Loucy (cell line): Measurements from ENCODE around the gene DOC2A.
"Not testable (repeated sequence)": the region's sequence is repeated elsewhere in the genome, so short reads cannot be mapped to it uniquely, and the experiment has no call there.

Source experiments
- H2AFZ ChIP-seq: fragments of 200-600 bp; sonication (generic); 2 replicates; pipeline ENCODE4 v1.6.0; 2016; ENCODE audit warnings: antibody characterized with exemption, mild to moderate bottlenecking, low read length, moderate library complexity
- H3F3A ChIP-seq: fragments of 200-600 bp; 2 replicates; pipeline ENCODE4 v1.6.0; 2016; ENCODE audit warnings: antibody characterized with exemption, low read depth, mild to moderate bottlenecking
- H3K27me3 ChIP-seq: fragments of 200-600 bp; sonication (generic); 2 replicates; pipeline ENCODE4 v1.6.1; 2014; ENCODE audit warnings: low read length, mild to moderate bottlenecking; ENCODE audit not compliant: insufficient read depth, poor library complexity, severe bottlenecking
- H3K36me3 ChIP-seq: fragments of 200-600 bp; sonication (generic); 2 replicates; pipeline ENCODE4 v1.6.1; 2016; ENCODE audit warnings: low read length; ENCODE audit not compliant: insufficient read depth
- H3K4me1 ChIP-seq: fragments of 200-600 bp; sonication (generic); 2 replicates; pipeline ENCODE4 v1.5.1; 2014; ENCODE audit warnings: low read length, mild to moderate bottlenecking; ENCODE audit not compliant: insufficient read depth, poor library complexity, severe bottlenecking
- H3K4me2 ChIP-seq: fragments of 200-600 bp; sonication (generic); 2 replicates; pipeline ENCODE4 v1.6.0; 2014; ENCODE audit warnings: antibody characterized with exemption, low read length, low read depth, mild to moderate bottlenecking; ENCODE audit not compliant: poor library complexity, severe bottlenecking
- H3K4me3 ChIP-seq: fragments of 200-600 bp; sonication (generic); 2 replicates; pipeline ENCODE4 v1.5.1; 2014; ENCODE audit warnings: low read length, mild to moderate bottlenecking, mixed read lengths; ENCODE audit not compliant: poor library complexity, severe bottlenecking
- H3K79me2 ChIP-seq: fragments of 200-600 bp; sonication (generic); 2 replicates; pipeline ENCODE4 v1.6.1; 2014; ENCODE audit warnings: low read length; ENCODE audit not compliant: insufficient read depth
- H3K9ac ChIP-seq: fragments of 200-600 bp; sonication (generic); 2 replicates; pipeline ENCODE4 v1.6.0; 2014; ENCODE audit warnings: mild to moderate bottlenecking, low read depth, low read length, moderate library complexity; ENCODE audit not compliant: poor library complexity, severe bottlenecking
- H3K9me2 ChIP-seq: fragments of 200-600 bp; sonication (generic); replicated peaks from 2 replicates; pipeline ENCODE4 v1.6.1; 2016; ENCODE audit warnings: low read depth, low read length, mixed read lengths
- H3K9me3 ChIP-seq: fragments of 200-600 bp; sonication (generic); 2 replicates; pipeline ENCODE4 v1.6.1; 2014; ENCODE audit warnings: mild to moderate bottlenecking, antibody characterized with exemption, low read length, low read depth; ENCODE audit not compliant: insufficient read depth
- H4K20me1 ChIP-seq: fragments of 200-600 bp; sonication (generic); 2 replicates; pipeline ENCODE4 v1.6.0; 2014; ENCODE audit warnings: antibody characterized with exemption, low read length, mild to moderate bottlenecking; ENCODE audit not compliant: insufficient read depth, poor library complexity, severe bottlenecking
- EZH2phosphoT487 ChIP-seq: fragments of 200-600 bp; IDR thresholded peaks from 2 replicates; pipeline ENCODE4 v1.6.1; 2018; ENCODE audit warnings: antibody characterized with exemption, mild to moderate bottlenecking, moderate library complexity, borderline replicate concordance
- TF ChIP-seq, protein P1 (sequence below): fragments of 200-600 bp; sonication (generic); conservative IDR thresholded peaks from 2 replicates; pipeline ENCODE4 v1.5.1; 2014; ENCODE audit warnings: mild to moderate bottlenecking, antibody characterized with exemption, low read length

Gene DOC2A

DNA sequence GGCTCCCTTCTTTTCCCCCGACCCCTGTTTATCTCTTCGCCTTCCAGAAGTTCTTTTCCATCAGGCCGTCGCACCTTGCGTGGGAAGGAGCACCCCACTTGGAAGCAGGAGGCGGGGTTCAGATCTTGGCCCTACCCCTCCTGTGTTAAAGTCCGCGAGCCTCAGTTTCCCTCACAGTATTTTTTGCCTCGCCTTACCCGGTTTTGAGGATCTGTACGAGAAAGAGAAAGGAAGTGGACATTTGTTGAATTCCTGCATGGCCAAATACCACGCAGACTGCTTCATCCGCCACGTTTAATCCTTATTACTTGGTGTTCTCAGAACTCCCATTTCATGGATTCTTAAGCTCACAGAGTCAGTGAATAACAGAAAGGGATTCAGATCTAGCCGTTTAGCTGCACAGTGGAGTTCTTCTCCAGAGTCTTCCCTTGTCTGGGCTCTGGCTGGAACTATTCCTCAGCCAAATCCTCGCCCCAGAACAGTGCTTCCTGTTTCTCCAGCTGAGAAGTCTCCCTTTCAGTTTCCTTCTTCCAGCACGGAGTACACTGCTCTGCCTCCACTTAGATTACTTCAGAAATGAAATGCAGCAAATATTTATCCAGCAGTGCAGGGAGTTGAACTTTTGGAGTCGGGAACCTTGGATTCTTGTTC lies 48.4 kb downstream of the DOC2A start:
- no peaks in the 10 kb centered on the region for H3K27me3 ChIP-seq
- H3F3A ChIP-seq = no peaks in the 10 kb centered on the region
- peak overlapping the region; percentile 88 for H3K9ac ChIP-seq
- H3K9me3 ChIP-seq = no peaks in the 10 kb centered on the region
- TF ChIP-seq, protein P1, sequence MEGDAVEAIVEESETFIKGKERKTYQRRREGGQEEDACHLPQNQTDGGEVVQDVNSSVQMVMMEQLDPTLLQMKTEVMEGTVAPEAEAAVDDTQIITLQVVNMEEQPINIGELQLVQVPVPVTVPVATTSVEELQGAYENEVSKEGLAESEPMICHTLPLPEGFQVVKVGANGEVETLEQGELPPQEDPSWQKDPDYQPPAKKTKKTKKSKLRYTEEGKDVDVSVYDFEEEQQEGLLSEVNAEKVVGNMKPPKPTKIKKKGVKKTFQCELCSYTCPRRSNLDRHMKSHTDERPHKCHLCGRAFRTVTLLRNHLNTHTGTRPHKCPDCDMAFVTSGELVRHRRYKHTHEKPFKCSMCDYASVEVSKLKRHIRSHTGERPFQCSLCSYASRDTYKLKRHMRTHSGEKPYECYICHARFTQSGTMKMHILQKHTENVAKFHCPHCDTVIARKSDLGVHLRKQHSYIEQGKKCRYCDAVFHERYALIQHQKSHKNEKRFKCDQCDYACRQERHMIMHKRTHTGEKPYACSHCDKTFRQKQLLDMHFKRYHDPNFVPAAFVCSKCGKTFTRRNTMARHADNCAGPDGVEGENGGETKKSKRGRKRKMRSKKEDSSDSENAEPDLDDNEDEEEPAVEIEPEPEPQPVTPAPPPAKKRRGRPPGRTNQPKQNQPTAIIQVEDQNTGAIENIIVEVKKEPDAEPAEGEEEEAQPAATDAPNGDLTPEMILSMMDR = no peak
- TF ChIP-seq EZH2phosphoT487 = no peak
- H3K4me1 ChIP-seq = peaks cover 19% of the 10 kb centered on the region
- peak overlapping the region; percentile 85 for H3K4me3 ChIP-seq
- H3K36me3 ChIP-seq = no peaks in the 10 kb centered on the region
- H3K9me2 ChIP-seq = no peaks in the 10 kb centered on the region
- H2AFZ ChIP-seq = peak overlapping the region; percentile 69
- peak overlapping the region; percentile 100 for H3K4me2 ChIP-seq
- no peaks in the 10 kb centered on the region for H4K20me1 ChIP-seq
- peaks cover 6% of the 10 kb centered on the region for H3K79me2 ChIP-seq

DNA sequence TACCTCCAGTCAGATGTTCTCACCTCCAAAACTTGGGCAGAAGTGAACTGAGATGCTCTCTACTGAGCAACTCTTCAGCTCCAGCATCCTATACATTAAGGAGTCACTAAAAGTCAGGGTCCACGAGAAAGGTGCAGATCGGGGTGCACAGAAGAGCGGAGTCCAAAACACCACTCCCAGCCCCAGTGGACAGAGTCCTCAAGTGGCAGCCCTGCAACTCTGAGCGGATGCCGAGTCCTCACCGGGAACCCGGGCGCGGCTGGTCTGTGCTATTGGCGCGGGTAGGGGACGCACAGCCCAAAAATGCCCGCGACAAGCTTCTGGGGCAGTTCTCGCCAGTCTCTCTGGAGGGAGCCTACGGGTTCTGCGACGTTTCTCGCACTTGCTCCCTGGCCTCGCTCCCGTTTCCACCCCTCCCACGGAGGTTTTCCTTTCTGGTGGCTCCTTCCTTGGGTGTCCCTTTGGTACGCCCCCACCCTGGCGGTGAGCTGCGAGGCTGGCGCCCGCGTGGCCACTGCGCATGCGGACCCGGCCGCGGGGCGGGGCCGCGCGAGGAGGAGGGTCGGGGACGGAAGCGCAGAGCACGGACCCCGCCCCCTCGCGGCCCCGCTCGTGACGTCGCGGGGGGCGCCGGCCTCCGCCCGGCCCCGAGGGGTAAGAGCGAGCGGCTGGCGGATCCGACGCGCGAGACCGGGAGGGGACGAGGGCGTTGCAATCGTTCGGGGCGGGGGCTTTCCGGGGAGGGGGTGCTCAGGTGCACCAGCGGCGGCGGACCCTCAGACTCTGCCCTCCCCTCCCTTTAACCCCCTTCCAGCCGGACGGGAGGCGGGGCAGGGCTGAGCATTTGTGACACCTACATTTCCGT lies 49.1 kb downstream of the DOC2A start, which contains the start of gene TMEM219:
Gene TMEM219, plus strand, starts transcription at position 601 of the 865 bp plus-strand sequence. CDS start 1,065 bp downstream, outside the sequence.
- Histone ChIP-seq H3K27me3 (no peaks in the 10 kb centered on the region), H3K79me2 (peaks cover 6% of the 10 kb centered on the region), H3K9ac (peak within 1 kb of the TSS; percentile 88), H3K4me1 (peaks cover 19% of the 10 kb centered on the region), H3K9me3 (no peaks in the 10 kb centered on the region), H3K36me3 (no peaks in the 10 kb centered on the region), H4K20me1 (no peaks in the 10 kb centered on the region), H3K4me3 (peak within 1 kb of the TSS; percentile 85), H3K9me2 (no peaks in the 10 kb centered on the region), H2AFZ (peak within 1 kb of the TSS; percentile 93), H3K4me2 (peak within 1 kb of the TSS; percentile 100), H3F3A (no peaks in the 10 kb centered on the region)
- TF ChIP-seq EZH2phosphoT487 = no peak
- TF ChIP-seq, protein P1 = peak; percentile 35; the same call in 1 of the 2 replicates

DNA sequence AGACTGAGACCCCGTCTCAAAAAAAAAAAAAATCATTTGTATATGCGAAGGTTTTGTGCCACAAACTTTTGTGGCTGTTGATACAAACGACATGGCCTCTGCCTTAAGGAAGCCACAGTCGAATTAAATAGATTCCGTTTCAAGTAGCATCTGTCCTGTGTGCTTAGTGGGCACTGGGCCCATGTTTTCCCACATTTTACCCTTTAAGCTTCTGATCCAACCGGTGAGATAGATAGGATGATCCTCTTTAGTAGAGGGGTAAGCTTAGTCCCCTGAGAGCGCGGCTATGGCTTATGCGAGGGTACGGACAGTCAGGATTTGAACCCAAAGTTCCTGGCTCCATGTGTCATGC lies 49.7 kb downstream of the DOC2A start:
- Histone ChIP-seq H3K36me3 (no peaks in the 10 kb centered on the region), H3K4me3 (peak overlapping the region; percentile 85), H3K9me3 (no peaks in the 10 kb centered on the region), H3K4me1 (peaks cover 19% of the 10 kb centered on the region), H3K79me2 (peaks cover 6% of the 10 kb centered on the region), H2AFZ (peak overlapping the region; percentile 93), H3F3A (no peaks in the 10 kb centered on the region), H3K9me2 (no peaks in the 10 kb centered on the region), H3K27me3 (no peaks in the 10 kb centered on the region), H3K9ac (peak overlapping the region; percentile 88), H4K20me1 (no peaks in the 10 kb centered on the region), H3K4me2 (peak overlapping the region; percentile 100)
- TF ChIP-seq EZH2phosphoT487 = no peak
- TF ChIP-seq, protein P1 = no peak

DNA sequence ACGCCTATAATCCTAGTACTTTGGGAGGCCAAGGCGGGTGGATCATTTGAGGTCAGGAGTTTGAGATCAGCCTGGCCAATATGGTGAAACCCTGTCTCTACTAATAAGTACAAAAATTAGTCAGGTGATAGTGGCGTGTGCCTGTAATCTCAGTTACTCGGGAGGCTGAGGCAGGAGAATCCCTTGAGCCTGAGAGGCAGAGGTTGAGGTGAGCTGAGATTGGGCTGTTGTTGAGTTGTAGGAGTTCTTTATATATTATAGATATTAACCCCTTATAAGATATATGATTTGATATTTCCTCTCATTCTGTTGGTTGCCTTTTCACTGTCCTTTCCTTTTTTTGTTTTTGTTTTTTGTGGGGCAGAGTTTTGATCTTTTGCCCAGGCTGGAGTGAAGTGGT lies 51.0 kb downstream of the DOC2A start:
- not testable (repeated sequence) for H3K79me2 ChIP-seq, H3K4me2 ChIP-seq, H3K9ac ChIP-seq, H3K4me3 ChIP-seq, H3F3A ChIP-seq, H2AFZ ChIP-seq, H3K9me3 ChIP-seq, H3K27me3 ChIP-seq, H3K9me2 ChIP-seq, H4K20me1 ChIP-seq, H3K36me3 ChIP-seq
- H3K4me1 ChIP-seq = peaks cover 19% of the 10 kb centered on the region
